TTC549 (cell line): Measurements from ENCODE around the gene AMIGO2.

Experiments used
- FAIRE-seq: peaks from 2 replicates; lab custom pipeline; 2012; peaks lifted over from hg19 to GRCh38; lab: Jason Lieb, UNC

Gene AMIGO2

DNA sequence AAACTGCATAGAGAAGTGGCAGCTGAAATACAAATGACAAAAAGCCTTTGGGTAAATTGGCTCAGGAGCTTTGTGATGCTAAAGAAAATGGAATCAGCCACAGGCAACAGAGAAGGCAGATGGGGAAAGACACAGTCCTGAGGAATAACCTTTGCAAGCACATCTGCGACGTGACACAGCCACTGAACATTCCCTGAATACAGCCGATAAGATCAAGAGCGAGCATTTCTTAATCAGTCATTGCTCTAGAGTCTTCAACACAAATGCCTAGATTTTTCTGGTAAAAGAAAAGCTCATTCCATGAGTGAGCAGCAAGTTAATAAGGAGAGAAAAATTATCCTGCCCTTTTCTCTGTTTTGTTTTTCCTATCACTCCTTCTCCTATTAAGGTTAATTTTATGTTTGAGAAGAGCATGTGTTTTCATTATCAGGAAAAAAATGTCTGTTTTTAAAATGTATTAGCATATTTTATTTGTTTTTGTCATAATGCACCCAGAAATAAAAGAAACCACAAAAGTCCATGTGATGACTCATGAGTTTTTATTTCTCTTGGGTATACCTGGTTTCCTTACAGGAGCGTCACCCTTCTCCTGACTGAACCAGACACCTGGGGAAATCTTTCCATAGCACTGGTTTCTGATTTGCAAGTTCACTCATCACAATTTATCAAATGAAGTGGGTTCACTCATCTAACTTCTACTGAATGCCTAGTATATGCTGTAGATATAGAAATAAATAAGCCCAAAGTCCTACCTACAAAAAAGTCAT lies 45.8 kb downstream of the AMIGO2 start:
- no peak for FAIRE-seq

DNA sequence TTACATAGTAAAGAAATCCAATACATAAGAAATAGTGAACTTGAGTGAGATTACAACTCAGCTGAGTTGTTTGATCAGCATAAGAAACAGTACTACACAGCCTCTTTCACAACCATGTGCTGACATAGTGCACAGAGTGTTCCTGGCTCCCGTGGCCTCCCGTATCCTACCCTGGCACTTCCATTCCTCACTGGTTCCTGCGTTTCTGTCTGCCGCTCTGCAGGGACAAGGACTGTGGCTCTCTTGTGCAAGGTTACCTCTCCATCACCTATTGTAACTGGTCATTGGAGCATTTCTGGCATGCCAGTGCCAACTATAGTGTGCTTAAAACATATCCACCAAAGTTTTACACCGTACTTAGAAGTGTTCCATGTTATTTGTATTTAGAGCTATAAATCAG lies 46.7 kb downstream of the AMIGO2 start:
- no peak for FAIRE-seq

GRCh38 chr12:47032644-47033043 lies 47.1 kb downstream of the AMIGO2 start:
- FAIRE-seq: peak; percentile 95

GRCh38 chr12:47029903-47030302 lies 49.9 kb downstream of the AMIGO2 start:
- FAIRE-seq: no peak

DNA sequence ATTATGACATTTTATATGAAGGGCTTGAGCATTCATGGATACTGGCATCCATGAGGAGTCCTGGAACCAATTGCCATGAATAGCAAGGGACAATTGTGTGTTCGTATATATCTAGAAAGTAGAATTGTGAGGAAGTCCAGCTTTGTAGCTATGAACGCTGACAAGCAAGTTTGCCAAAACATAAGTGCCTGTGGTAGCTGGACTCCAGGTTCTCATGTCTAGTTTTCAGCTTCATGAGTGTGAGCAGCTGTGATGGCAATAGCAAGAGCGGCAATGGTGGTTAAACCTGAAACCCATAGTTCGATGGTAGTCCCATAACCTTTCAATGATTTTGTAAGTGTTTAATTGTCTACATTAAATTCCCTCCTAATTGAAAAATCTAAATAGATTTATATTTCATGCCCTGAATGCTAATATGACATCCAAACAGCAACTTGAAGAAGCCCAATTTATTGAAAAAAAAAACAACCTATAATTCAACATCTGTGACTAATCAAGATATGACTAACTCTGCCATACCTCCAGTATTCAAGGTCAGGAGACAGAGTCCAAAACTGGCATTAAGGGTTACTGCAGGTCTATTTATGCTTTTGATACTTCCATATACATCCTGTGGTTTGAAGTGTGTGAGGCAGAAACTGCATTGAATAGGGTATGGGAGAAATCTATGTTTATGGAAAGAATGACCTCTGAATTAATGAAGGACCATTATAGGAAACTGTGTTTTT lies 50.6 kb downstream of the AMIGO2 start:
- no peak for FAIRE-seq

- FAIRE-seq: no peak
These were observed 51.6 kb downstream of the AMIGO2 start for GRCh38 chr12:47028186-47028585.
